ENCODE data around the gene SLC25A1.

DNA sequence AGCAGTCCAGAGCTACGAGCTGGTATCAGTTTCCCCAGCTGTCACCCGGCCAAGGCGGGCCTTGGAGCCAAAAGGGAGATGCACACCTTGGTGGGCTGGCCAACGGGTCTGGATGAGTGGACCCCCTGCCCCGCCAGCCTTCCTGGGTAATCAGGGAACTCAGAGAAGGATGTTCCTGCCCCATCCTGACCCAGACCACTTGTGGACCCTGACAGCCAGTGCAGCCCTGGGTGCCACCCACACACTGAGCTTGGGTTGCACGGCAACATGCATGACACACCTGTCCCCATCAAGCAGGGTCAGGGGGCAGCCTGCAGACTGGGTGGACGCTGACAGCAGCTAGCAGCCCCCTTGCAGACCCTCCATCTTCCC is 8.6 kb downstream of the SLC25A1 start:
- TF ChIP-seq POLR2AphosphoS5 (IDR thresholded peaks at IDR 0.05; ENCODE audit: low read depth, low read length) (no peak), POLR2A (IDR thresholded peaks at IDR 0.05; ENCODE audit: low read depth, low read length) (no peak), TAF1 (IDR thresholded peaks at IDR 0.05; ENCODE audit: borderline replicate concordance, low read depth, low read length) (no peak)

All from GM12892 (cell line).